NCI-H2196 treated with DMSO at 0.1 percent for 48 hours (cell line): Measurements from ENCODE around the gene QPCT.
A peak's percentile ranks its signal among the peaks of the same experiment; 100 is the strongest.

Experiments
- DNase-seq: peaks from one replicate; lab custom pipeline; 2025; ENCODE audit not compliant: unreplicated experiment; lab: John Stamatoyannopoulos, UW

QPCT gene

GRCh38 chr2:37324786-37325624 lies 19.4 kb upstream of the QPCT start, which contains the start of gene PRKD3:
Gene PRKD3, minus strand, starts transcription at chr2:37324833. Its CDS starts 8,309 bp downstream, at chr2:37316524.
- peak; percentile 63 for DNase-seq

GRCh38 chr2:37325625-37326071 lies 18.8 kb upstream of the QPCT start:
- no peak for DNase-seq

GRCh38 chr2:37326285-37326684 lies 18.1 kb upstream of the QPCT start:
- no peak for DNase-seq

GRCh38 chr2:37326866-37327634 lies 17.4 kb upstream of the QPCT start:
- DNase-seq: no peak

- no peak for DNase-seq
These were observed 13.7 kb upstream of the QPCT start for GRCh38 chr2:37330681-37331080.

GRCh38 chr2:37332560-37332959 lies 11.9 kb upstream of the QPCT start:
- DNase-seq: no peak

- no peak for DNase-seq
These were observed 11.2 kb upstream of the QPCT start for GRCh38 chr2:37333256-37333655.

GRCh38 chr2:37335604-37336003 lies 8.8 kb upstream of the QPCT start:
- no peak for DNase-seq

- no peak for DNase-seq
These were observed 6.7 kb upstream of the QPCT start for GRCh38 chr2:37337620-37338280.

GRCh38 chr2:37338933-37339332 lies 5.5 kb upstream of the QPCT start:
- no peak for DNase-seq

GRCh38 chr2:37340637-37341036 lies 3.8 kb upstream of the QPCT start:
- no peak for DNase-seq

- DNase-seq: no peak
These were observed 1.7 kb upstream of the QPCT start for GRCh38 chr2:37342591-37343220.

- DNase-seq: peak; percentile 20
These were observed 644 bp upstream of the QPCT start for GRCh38 chr2:37343537-37344434.

GRCh38 chr2:37348155-37348554 lies 3.7 kb downstream of the QPCT start:
- DNase-seq: no peak

GRCh38 chr2:37349231-37349860 lies 4.9 kb downstream of the QPCT start:
- DNase-seq: peak; percentile 90

- peak; percentile 80 for DNase-seq
These were observed 5.6 kb downstream of the QPCT start for GRCh38 chr2:37350034-37350433.

GRCh38 chr2:37354531-37354930 lies 10.1 kb downstream of the QPCT start:
- DNase-seq: no peak

- no peak for DNase-seq
These were observed 11.3 kb downstream of the QPCT start for GRCh38 chr2:37355735-37356134.

- DNase-seq: no peak
These were observed 11.9 kb downstream of the QPCT start for GRCh38 chr2:37356299-37356698.

GRCh38 chr2:37357069-37357468 lies 12.6 kb downstream of the QPCT start:
- DNase-seq: no peak
